ENCODE data around the gene C1orf74.

GRCh38 chr1:209770636-209771415 is 13.5 kb downstream of the C1orf74 start:
- TF ChIP-seq CTCF (IDR thresholded peaks at IDR 0.05) (no peak), POLR2A (IDR thresholded peaks at IDR 0.05) (no peak)
